HL-60 (cell line): ENCODE results near the gene NPS.

Experiments used
- DNase-seq, 2 experiments: peaks; one replicate each; pipeline ENCODE4 v3.0.0-alpha.2; 2010 to 2020; ENCODE audit warnings: low read depth in 1 of 2, low spot score in 1 of 2
- H3K27ac ChIP-seq: fragments of 250-450 bp; sonication (Bioruptor Pico); replicated peaks from 2 replicates; pipeline ENCODE4 v1.5.1; 2020; ENCODE audit warnings: mild to moderate bottlenecking, moderate library complexity
- H3K27me3 ChIP-seq: fragments of 250-450 bp; sonication (Bioruptor Pico); 2 replicates; pipeline ENCODE4 v1.5.1; 2021; ENCODE audit warnings: mild to moderate bottlenecking, moderate library complexity; ENCODE audit not compliant: insufficient read depth, poor library complexity, severe bottlenecking
- H3K4me3 ChIP-seq: replicated peaks from 2 replicates; pipeline ENCODE4 v1.5.1; 2011; ENCODE audit warnings: mild to moderate bottlenecking, control low read depth, low read length; ENCODE audit not compliant: insufficient read depth
- GABPA ChIP-seq: IDR thresholded peaks from 2 replicates; pipeline ENCODE4 v1.6.1; 2012; ENCODE audit warnings: low read depth
- POLR2AphosphoS5 ChIP-seq: IDR thresholded peaks from 2 replicates; pipeline ENCODE4 v1.6.1; 2012; ENCODE audit warnings: low read depth
- SPI1 ChIP-seq: IDR thresholded peaks from 2 replicates; pipeline ENCODE4 v1.6.1; 2012; ENCODE audit warnings: low read depth, mild to moderate bottlenecking, borderline replicate concordance
- TF ChIP-seq, protein P1 (sequence below): IDR thresholded peaks from one replicate; pipeline ENCODE4 v1.5.1; 2011; ENCODE audit warnings: low read length, control low read depth, inconsistent platforms; ENCODE audit not compliant: insufficient read depth
- TF ChIP-seq, protein P2 (sequence below): IDR thresholded peaks from 2 replicates; pipeline ENCODE4 v1.6.1; 2012; ENCODE audit warnings: low read depth; ENCODE audit not compliant: insufficient replicate concordance

NPS gene

DNA sequence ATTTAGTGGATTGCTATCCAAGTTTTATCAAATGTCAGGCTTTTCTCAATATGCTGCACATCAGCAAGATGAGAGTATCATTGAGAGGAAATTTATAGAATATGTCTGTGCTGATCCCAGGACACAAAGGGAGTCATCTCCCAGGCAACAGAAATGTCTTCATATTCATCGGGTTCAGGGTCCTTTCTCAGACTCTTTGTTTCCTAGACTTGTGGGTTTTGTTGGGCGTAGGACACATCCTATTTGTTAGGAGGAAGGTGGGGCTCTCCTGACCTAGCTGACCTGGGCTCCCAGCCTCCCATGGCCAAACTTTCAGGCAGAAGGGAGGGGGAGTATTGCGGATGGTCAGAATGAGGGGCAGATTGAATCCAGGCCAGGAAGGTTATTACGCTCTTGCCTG, 22.9 kb upstream of the NPS start:
- no peak for DNase-seq
- H3K4me3 ChIP-seq, result no peak overlapping the region
- no peak overlapping the region for H3K27ac ChIP-seq
- no peaks in the 10 kb centered on the region for H3K27me3 ChIP-seq
- no peak for TF ChIP-seq SPI1
- TF ChIP-seq, protein P1, sequence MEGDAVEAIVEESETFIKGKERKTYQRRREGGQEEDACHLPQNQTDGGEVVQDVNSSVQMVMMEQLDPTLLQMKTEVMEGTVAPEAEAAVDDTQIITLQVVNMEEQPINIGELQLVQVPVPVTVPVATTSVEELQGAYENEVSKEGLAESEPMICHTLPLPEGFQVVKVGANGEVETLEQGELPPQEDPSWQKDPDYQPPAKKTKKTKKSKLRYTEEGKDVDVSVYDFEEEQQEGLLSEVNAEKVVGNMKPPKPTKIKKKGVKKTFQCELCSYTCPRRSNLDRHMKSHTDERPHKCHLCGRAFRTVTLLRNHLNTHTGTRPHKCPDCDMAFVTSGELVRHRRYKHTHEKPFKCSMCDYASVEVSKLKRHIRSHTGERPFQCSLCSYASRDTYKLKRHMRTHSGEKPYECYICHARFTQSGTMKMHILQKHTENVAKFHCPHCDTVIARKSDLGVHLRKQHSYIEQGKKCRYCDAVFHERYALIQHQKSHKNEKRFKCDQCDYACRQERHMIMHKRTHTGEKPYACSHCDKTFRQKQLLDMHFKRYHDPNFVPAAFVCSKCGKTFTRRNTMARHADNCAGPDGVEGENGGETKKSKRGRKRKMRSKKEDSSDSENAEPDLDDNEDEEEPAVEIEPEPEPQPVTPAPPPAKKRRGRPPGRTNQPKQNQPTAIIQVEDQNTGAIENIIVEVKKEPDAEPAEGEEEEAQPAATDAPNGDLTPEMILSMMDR, result no peak
- TF ChIP-seq POLR2AphosphoS5, result no peak
- TF ChIP-seq GABPA, result no peak
- TF ChIP-seq, protein P2, sequence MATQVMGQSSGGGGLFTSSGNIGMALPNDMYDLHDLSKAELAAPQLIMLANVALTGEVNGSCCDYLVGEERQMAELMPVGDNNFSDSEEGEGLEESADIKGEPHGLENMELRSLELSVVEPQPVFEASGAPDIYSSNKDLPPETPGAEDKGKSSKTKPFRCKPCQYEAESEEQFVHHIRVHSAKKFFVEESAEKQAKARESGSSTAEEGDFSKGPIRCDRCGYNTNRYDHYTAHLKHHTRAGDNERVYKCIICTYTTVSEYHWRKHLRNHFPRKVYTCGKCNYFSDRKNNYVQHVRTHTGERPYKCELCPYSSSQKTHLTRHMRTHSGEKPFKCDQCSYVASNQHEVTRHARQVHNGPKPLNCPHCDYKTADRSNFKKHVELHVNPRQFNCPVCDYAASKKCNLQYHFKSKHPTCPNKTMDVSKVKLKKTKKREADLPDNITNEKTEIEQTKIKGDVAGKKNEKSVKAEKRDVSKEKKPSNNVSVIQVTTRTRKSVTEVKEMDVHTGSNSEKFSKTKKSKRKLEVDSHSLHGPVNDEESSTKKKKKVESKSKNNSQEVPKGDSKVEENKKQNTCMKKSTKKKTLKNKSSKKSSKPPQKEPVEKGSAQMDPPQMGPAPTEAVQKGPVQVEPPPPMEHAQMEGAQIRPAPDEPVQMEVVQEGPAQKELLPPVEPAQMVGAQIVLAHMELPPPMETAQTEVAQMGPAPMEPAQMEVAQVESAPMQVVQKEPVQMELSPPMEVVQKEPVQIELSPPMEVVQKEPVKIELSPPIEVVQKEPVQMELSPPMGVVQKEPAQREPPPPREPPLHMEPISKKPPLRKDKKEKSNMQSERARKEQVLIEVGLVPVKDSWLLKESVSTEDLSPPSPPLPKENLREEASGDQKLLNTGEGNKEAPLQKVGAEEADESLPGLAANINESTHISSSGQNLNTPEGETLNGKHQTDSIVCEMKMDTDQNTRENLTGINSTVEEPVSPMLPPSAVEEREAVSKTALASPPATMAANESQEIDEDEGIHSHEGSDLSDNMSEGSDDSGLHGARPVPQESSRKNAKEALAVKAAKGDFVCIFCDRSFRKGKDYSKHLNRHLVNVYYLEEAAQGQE, result no peak

DNA sequence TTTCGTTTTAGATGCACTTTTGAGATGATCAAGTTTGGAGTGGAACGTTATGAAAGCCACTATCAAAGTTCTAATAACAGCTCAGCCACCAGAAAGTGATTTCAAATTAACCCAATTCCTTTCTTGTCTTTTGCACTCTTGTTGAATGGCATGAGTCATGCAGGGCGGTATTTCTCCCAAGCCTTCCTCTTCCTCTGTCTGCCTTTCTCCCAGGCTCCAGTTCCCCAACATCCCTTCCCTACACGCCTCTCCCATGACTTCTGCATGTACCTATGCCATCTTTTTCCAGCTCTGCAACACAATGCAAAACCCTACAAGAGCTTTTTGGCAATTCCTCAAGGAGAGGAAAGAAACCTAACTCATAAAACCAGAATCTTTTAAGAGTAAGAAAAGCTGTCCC, 21.8 kb upstream of the NPS start:
- Histone ChIP-seq H3K27me3 (no peaks in the 10 kb centered on the region), H3K27ac (no peak overlapping the region), H3K4me3 (no peak overlapping the region)
- no peak for TF ChIP-seq POLR2AphosphoS5
- TF ChIP-seq GABPA, result no peak
- TF ChIP-seq, protein P2, result no peak
- no peak for TF ChIP-seq SPI1
- TF ChIP-seq, protein P1, result no peak
- no peak for DNase-seq

- no peak for TF ChIP-seq POLR2AphosphoS5
- no peak for TF ChIP-seq GABPA
- TF ChIP-seq, protein P1, result no peak
- no peak for TF ChIP-seq SPI1
- TF ChIP-seq, protein P2, result no peak
- H3K27me3 ChIP-seq, result no peaks in the 10 kb centered on the region
- H3K27ac ChIP-seq, result no peak overlapping the region
- no peak for DNase-seq
- H3K4me3 ChIP-seq, result no peak overlapping the region
Measured at GRCh38 chr10:127527891-127528290, 21.2 kb upstream of the NPS start.
